AG09319 (cell line): ENCODE data around the gene GABBR2.

ENCODE experiments used
- DNase-seq: peaks from one replicate; pipeline ENCODE4 v3.0.0-alpha.2; 2010; ENCODE audit warnings: low read depth; ENCODE audit errors: extremely low read depth
- TF ChIP-seq, protein P1 (sequence below): IDR thresholded peaks from 2 replicates; pipeline ENCODE4 v1.5.1; 2011; ENCODE audit warnings: low read depth, mild to moderate bottlenecking, inconsistent platforms, low read length, moderate library complexity

GABBR2 gene

DNA sequence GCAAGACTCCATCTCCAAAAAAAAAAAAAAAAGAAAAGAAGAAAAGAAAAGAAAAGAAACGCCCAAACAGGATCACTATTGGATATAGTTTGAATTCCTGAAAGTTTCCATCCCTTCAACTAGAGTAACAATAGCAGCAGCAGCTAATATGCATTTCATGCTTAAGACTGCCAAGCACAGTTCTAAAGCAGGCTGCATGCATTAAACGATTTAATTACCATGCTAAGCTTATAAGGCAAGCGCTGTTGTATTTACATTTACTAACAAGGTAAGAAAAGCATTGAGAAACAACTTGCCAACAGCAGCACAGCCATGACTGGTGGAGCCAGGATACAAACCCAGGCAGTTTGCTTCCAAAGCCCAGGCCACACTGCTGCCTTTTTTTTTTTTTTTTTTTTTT, 466.3 kb downstream of the GABBR2 start:
- TF ChIP-seq, protein P1, sequence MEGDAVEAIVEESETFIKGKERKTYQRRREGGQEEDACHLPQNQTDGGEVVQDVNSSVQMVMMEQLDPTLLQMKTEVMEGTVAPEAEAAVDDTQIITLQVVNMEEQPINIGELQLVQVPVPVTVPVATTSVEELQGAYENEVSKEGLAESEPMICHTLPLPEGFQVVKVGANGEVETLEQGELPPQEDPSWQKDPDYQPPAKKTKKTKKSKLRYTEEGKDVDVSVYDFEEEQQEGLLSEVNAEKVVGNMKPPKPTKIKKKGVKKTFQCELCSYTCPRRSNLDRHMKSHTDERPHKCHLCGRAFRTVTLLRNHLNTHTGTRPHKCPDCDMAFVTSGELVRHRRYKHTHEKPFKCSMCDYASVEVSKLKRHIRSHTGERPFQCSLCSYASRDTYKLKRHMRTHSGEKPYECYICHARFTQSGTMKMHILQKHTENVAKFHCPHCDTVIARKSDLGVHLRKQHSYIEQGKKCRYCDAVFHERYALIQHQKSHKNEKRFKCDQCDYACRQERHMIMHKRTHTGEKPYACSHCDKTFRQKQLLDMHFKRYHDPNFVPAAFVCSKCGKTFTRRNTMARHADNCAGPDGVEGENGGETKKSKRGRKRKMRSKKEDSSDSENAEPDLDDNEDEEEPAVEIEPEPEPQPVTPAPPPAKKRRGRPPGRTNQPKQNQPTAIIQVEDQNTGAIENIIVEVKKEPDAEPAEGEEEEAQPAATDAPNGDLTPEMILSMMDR: no peak
- no peak for DNase-seq

DNA sequence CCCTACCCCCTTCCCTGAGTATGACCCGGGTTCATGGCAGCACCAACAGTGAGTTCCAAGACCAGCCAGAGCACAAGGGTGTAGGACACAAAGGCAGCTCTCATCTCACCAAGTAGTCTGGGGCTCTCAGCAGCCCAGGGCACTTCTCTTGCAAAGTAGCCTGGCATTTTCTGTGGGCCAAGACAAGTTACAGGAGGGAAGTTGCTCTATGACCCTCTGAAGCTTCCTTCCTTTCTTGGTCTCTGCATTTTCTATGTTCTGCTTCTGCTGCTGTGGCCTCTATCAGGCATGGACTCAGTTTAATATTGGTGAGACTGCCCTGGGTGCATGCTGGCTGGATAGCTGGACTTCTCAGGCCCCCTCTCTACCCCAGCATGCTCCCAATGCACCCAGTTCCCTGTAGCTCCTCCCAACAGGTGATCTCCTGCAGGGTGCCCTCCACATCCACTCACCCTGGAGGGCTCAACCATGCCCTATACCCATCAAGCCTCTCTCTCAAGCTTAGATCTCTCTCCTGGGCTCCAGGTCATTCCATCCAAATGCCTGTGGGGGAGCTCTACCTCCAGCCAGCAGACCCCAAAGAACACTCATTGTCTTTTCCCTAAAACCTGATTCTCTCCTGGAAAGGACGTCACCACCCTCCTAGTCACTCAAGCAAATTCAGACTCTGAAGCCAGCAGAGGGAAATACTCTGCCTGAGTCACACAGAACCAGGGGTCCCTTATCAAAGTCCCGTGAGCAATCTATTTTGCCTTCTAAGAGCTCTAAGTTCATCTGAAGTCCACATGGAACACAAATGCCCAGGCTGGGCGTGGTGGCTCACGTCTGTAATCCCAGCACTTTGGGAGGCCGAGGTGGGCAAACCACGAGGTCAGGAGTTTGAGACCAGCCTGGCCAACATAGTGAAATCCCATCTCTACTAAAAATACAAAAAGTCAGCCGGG, 467.1 kb downstream of the GABBR2 start:
- TF ChIP-seq, protein P1: no peak
- DNase-seq: no peak

DNA sequence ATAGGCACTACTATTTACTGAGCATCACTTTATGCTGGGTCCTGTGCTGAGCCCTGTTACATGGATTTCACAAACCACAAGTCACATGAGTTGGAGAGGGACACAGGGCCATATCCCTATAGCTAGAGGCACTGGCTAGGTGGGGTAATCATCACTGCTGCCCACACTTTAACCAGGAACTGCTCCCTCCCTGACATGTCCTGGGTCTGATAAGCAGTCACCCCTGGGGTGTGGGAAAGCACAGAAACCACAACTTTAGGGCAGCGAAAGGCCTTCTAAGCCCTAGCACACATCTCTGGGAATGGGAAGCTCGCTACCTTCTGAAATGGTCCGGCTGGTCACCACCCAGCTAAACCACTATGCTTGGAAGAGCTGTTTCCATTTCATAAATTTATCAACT, 468.3 kb downstream of the GABBR2 start:
- TF ChIP-seq, protein P1: no peak
- no peak for DNase-seq
